ENCODE results near the gene METTL15. TPM values are rescaled to one million over a fixed set of nuclear protein-coding genes. Genes with fewer than 3 reads are reported as not detected.

The METTL15 gene
- total RNA-seq, 4 donors from 2014 or later, result 5.3 to 12.2 (median 11.8) TPM

- Histone ChIP-seq H3K27ac (no peak overlapping the region), H3K9me3 (no peaks in the 10 kb centered on the region), H3K27me3 (no peaks in the 10 kb centered on the region), H3K4me1 (no peaks in the 10 kb centered on the region), H3K4me3 (no peak overlapping the region), H3K36me3 (no peaks in the 10 kb centered on the region)
- TF ChIP-seq POLR2A (IDR thresholded peaks at IDR 0.05) (no peak), CTCF (IDR thresholded peaks at IDR 0.05) (no peak)
- DNase-seq, result no peak
- 71 to 75% methylated on average over 1 of the region's 1 CpG for WGBS, 2 donors
- intact Hi-C loops (cut with DNase I), result no loop called here
Observed at GRCh38 chr11:28227460-28227859, 119.3 kb downstream of the METTL15 start.

GRCh38 chr11:28228196-28228895 lies 120.2 kb downstream of the METTL15 start:
- H3K27ac ChIP-seq, result no peak overlapping the region
- H3K4me3 ChIP-seq, result no peak overlapping the region
- no peaks in the 10 kb centered on the region for H3K4me1 ChIP-seq
- intact Hi-C loops (cut with DNase I), result no loop called here
- no peaks in the 10 kb centered on the region for H3K36me3 ChIP-seq
- no peaks in the 10 kb centered on the region for H3K27me3 ChIP-seq
- no peaks in the 10 kb centered on the region for H3K9me3 ChIP-seq
- TF ChIP-seq CTCF (IDR thresholded peaks at IDR 0.05) (no peak), POLR2A (IDR thresholded peaks at IDR 0.05) (no peak)
- DNase-seq, result no peak

- Histone ChIP-seq H3K4me3 (no peak overlapping the region), H3K4me1 (no peaks in the 10 kb centered on the region), H3K9me3 (no peaks in the 10 kb centered on the region), H3K27me3 (no peaks in the 10 kb centered on the region), H3K36me3 (no peaks in the 10 kb centered on the region), H3K27ac (no peak overlapping the region)
- TF ChIP-seq POLR2A (IDR thresholded peaks at IDR 0.05) (no peak), CTCF (IDR thresholded peaks at IDR 0.05) (no peak)
- intact Hi-C loops (cut with DNase I), result no loop called here
- WGBS, 2 donors, result 96 to 100% methylated on average over 2 of the region's 2 CpGs
- no peak for DNase-seq
Observed at GRCh38 chr11:28231475-28231874, 123.3 kb downstream of the METTL15 start.

GRCh38 chr11:28232649-28233048 lies 124.5 kb downstream of the METTL15 start:
- no peaks in the 10 kb centered on the region for H3K4me1 ChIP-seq

GRCh38 chr11:28241760-28242159 lies 133.6 kb downstream of the METTL15 start:
- Histone ChIP-seq H3K36me3 (no peaks in the 10 kb centered on the region), H3K4me3 (no peak overlapping the region), H3K9me3 (no peaks in the 10 kb centered on the region), H3K27me3 (no peaks in the 10 kb centered on the region), H3K4me1 (no peaks in the 10 kb centered on the region), H3K27ac (no peak overlapping the region)
- no peak for TF ChIP-seq POLR2A (IDR thresholded peaks at IDR 0.05)
- no peak for TF ChIP-seq CTCF (IDR thresholded peaks at IDR 0.05)
- intact Hi-C loops (cut with DNase I), result no loop called here
- DNase-seq, result no peak

More at GRCh38 chr11:28232649-28233048, 124.5 kb downstream of the METTL15 start:
- no peak overlapping the region for H3K4me3 ChIP-seq
- H3K27ac ChIP-seq, result no peak overlapping the region
- TF ChIP-seq CTCF (IDR thresholded peaks at IDR 0.05), result no peak
- 90 to 91% methylated on average over 4 of the region's 4 CpGs for WGBS, 2 donors
- no peak for DNase-seq
- no peaks in the 10 kb centered on the region for H3K27me3 ChIP-seq
- H3K9me3 ChIP-seq, result no peaks in the 10 kb centered on the region
- H3K36me3 ChIP-seq, result no peaks in the 10 kb centered on the region
- intact Hi-C loops (cut with DNase I), result no loop called here
